KOPT-K1 (cell line): ENCODE measurements around the gene MRPS34.
A peak's percentile ranks its signal among the peaks of the same experiment; 100 is the strongest.

Experiments
- H3K27ac ChIP-seq: fragments of 200-600 bp; sonication (generic); 2 replicates; pipeline ENCODE4 v1.5.1; 2016; ENCODE audit warnings: antibody characterized with exemption, mild to moderate bottlenecking, low read depth, low read length; ENCODE audit not compliant: poor library complexity, severe bottlenecking
- H3K36me3 ChIP-seq: fragments of 200-600 bp; sonication (generic); 2 replicates; pipeline ENCODE4 v1.5.1; 2017; ENCODE audit warnings: antibody characterized with exemption, mild to moderate bottlenecking, low read length, moderate library complexity; ENCODE audit not compliant: insufficient read depth
- H3K9me3 ChIP-seq: fragments of 200-600 bp; sonication (generic); 2 replicates; pipeline ENCODE4 v1.5.1; 2017; ENCODE audit warnings: antibody characterized with exemption, low read length, mild to moderate bottlenecking; ENCODE audit not compliant: insufficient read depth, poor library complexity, severe bottlenecking

The MRPS34 gene

DNA sequence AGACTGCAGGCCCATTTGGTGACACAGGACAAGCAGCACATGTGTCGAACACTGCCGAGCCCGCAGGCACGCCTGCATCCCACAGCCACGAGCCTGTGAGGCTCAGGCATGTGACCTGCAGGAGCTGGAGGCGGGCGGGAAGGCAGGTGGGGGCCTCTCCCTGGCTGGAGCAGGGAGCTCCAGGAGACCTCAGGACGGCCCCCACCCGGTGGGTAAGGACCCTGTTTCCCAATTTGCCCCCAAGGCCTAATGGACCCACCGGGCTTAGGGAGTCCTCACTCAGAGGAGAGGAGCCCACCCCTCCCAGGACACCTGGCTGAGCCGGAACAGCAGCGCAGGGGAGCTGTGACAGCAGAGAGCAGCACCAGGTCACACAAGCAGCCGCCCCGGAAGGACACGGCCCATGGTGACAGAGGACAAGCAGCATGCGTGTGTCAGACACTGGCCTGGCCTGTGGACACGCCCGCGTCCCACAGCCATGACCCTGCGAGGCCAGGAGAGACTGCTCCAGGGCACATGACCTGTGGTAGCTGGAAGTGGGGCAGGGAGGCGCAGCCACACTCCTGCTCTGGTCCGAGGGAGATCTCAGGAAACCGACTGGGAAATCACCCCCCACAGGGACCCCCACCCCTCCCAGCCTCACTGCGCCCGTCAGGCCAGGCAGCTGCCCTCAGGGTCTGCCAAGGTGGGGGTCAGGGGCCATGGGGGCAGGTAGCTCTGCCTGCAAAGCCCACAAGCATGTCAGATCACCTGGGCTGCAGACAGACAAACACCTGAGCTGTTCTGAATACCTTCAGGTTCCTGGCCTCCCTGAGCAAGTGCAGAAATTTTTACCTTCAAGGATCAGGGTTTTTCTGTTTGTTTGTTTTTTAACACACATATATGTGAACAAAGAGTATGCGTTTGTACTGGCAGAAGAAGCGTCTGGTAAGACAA, 7.1 kb upstream of the MRPS34 start:
- H3K36me3 ChIP-seq, result peaks cover 47% of the 10 kb centered on the region; the same call in 1 of the 2 replicates

DNA sequence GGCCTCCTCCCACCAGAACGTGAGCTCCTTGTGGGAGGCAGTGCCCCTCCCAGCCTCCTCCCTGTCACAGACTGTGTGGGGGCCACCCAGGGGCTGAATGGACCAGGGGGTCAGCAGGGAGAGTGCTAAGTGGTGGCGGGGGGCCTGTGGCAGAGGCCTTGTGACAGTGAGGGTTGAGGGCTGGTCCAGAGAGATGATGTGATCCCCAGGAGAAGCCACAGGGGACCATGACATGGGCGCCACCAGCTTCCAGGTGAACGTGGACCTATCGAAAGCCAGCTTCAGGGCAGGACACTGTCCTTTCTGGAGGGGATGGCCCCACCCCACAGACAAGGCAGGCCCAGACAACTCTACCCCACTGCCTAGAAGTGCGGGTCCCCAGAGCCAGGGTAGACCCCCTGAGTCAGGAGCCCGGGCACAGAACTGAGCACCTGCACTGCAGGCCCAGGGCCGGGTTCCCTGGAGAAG, 6.3 kb upstream of the MRPS34 start:
- Histone ChIP-seq H3K36me3 (peaks cover 43% of the 10 kb centered on the region; the same call in 1 of the 2 replicates), H3K9me3 (no peaks in the 10 kb centered on the region), H3K27ac (no peak overlapping the region)

More for the DNA sequence above, 7.1 kb upstream of the MRPS34 start:
- Histone ChIP-seq H3K9me3 (no peaks in the 10 kb centered on the region), H3K27ac (no peak overlapping the region)

DNA sequence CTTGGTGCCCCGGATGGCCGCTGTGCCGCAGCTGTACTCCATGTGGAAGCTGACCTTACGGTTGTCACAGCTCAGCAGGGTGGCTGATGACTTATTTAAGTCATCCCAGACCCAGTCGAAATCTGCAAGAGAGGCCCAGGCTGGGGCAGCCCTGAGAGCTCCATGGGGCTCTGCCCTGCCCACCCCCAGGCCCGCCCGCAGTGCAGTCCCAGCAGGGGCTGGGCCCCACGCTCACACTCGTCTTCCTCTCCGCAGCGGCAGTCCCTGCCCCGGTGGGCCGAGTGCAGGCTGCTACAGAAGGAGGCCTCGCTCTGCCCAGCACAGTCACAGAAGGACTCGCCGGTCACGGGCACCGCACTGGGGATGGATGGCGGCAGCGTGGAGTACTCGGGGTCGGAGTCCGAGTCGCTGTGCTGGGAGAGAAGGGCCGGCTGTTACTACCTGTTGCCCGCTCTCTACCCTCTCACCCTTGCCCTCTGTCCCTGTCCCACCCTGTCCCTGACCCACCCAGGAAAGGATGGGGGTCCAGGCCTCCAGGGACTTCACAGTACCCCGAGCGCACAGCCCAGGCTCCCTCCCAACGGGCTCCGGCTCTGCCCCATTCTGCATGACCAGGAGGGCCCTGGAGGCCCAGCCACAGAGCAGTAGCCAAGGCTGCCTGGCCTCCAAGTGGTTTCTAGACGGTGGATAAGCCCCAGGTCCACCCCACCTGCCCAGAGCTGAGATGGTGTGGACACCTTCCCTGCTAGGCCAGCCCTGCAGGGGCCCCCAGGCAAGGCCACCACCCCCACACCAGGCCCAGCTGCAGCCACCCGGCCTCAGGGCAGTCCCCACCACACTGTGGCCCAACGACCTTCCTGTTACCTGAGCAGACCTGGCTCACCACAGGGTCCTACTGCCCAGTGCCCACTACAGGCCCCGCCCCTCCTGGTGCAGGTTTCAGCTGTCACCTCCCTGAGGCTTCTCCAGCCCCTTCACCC, 5.6 kb upstream of the MRPS34 start:
- no peak overlapping the region for H3K27ac ChIP-seq

DNA sequence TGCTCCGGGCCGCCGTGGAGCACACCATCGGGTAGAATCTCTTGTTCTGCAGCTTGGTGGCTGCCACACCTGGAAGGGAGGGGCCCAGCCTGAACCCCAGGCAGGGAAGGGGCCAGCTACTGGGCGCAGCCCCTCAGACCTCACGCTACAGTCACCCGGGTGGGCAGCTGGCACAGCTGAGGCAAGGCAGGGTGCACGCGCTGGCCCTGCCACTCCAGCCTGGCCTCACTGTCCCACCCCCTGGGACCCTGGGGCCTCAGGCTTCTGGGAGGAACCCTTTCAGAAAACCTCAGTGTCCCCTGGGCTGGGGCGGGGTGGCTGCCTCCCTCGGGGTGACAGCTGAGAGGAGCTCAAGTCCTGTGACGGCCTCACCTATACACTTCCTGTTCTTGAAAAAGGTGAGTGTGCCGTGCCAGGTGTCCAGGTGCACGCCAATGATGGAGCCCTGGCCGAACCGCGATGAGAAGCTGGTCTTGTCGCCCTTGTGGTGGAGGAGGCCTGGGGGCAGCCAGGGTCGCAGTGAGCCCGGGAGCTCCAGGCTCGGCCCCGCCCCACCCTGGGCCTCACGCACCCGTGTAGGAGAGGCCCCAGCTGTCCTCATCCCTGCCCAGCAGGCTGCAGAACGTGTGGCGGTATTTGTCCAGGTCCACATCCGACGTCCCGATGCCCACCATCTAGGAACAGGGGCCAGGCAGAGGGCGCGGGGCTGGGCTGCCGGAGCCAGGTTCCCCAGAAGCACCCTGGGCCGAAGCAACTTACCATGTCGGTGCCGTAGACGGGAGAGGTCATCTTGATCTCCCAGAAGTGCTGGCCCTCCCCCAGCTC, 4.7 kb upstream of the MRPS34 start:
- H3K9me3 ChIP-seq, result no peaks in the 10 kb centered on the region
- peaks cover 43% of the 10 kb centered on the region; the same call in 1 of the 2 replicates for H3K36me3 ChIP-seq
- H3K27ac ChIP-seq, result no peak overlapping the region

More for the DNA sequence above, 5.6 kb upstream of the MRPS34 start:
- Histone ChIP-seq H3K9me3 (no peaks in the 10 kb centered on the region), H3K36me3 (peaks cover 43% of the 10 kb centered on the region; the same call in 1 of the 2 replicates)

DNA sequence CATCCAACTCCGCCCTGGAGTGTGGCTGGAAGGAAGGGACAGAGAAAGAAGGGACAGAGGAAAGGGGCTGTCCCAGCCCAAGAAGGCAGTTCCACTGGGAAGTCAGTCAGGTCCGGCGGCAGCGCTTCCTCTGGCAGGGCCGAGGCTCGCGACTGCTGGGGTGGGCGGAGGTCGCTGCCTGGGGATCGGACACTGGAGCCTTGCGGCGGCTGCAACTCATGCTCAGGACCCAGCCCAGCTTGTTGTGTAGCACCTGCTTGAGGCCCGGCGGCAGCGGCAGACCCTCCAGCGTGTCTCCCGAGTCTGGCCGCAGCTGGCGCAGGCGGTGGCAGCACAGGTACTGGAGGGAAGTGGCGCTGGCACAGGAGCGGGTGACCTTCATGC, 4.0 kb upstream of the MRPS34 start:
- Histone ChIP-seq H3K36me3 (peaks cover 43% of the 10 kb centered on the region; the same call in 1 of the 2 replicates), H3K9me3 (no peaks in the 10 kb centered on the region), H3K27ac (no peak overlapping the region)

DNA sequence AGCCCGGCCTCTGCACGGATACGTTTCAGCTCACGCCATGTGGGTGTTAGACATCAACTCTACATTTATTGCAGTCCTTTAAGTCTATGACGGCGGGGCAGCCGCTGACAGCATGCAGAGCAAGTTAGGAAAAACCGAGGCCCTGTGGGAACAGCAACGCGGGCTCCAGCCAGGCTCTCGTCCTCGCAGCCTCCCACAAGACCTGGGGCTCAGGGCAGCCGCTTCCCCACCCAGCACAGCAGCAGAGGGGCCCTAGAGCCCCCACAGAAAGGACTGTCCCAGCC, 3.7 kb upstream of the MRPS34 start:
- peaks cover 43% of the 10 kb centered on the region; the same call in 1 of the 2 replicates for H3K36me3 ChIP-seq
- no peak overlapping the region for H3K27ac ChIP-seq
- H3K9me3 ChIP-seq, result no peaks in the 10 kb centered on the region

DNA sequence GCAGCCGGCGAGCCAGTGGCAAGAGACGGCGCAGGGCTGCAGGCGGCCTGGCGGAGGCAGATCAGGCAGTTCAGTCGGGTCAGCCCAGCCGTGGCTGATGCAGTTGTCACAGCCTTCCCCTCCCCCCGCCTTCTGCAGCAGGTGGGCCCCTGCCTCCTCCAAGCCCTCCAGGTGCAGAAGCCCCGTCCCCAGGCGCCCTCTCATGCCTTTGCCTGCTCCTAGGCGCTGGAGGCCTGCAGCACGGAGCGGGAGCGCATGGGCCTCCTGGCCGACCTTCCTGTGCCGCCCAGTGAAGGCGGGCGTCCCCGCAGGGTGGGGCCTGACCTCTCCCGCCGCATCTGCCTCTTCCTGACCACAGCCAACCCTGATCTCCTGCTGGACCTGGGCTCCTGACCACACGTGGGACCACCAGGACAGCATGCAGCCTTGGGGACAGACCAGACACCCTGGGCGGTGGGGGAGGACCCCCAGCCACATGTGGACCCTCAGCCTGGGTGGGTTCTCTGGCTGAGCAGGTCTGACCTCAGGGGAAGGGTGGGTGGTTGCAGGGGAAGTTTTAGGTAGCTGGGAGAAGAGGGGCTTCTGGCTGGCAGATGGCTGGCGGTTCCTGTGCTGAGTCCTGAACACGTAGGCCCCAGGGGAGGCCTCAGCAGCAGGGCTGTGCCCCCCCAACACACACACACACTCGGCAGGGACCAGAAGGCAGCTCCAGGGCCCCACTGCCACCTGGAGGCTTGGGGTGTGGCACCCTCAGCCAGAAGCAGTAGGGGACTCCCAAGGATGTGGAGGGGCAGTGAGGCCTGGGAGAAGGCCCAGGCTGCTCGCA, 3.1 kb upstream of the MRPS34 start:
- Histone ChIP-seq H3K36me3 (peaks cover 43% of the 10 kb centered on the region; the same call in 1 of the 2 replicates), H3K27ac (no peak overlapping the region), H3K9me3 (no peaks in the 10 kb centered on the region)

DNA sequence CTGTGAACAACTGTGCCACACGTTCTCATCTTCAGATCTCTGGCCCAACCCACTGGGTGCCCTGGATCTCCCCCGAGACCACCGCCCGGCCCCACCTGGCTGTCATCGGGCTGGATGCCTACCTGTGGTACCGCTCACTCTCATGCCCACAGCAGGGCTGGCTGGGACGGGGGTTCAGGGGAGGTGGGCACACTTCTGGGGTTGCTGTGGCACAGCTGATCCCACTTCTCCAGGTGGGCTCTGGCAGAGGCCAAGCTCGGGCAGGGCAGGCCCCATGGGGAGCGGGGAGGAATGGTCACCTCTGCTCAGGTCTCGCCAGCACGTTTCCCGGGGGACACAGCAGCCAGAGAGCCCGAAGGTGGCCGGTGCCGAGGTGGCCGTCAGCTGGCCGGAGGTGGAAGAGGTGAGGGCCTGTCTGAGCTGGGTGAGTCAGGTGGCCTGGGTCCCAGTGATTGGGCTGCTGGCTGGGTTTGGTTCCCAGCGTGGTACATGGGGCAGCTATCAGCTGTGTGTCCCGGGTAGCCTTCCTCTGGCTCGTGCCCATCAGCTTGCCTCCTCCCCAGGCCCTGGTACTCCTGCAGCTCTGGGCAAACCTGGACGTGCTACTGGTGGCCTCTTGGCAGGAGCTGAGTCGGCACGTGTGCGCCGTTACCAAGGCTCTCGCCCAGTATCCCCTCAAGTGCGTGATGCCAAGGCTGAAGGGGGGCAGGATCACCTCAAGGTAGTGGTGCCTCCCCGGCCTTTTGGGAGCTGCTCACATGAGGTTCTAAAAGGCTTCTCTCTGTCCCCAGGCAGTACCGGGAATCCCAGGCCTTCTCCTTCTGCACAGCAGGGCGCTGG, 2.3 kb upstream of the MRPS34 start:
- H3K36me3 ChIP-seq, result peaks cover 45% of the 10 kb centered on the region; the same call in 1 of the 2 replicates
- H3K9me3 ChIP-seq, result no peaks in the 10 kb centered on the region
- H3K27ac ChIP-seq, result no peak overlapping the region

DNA sequence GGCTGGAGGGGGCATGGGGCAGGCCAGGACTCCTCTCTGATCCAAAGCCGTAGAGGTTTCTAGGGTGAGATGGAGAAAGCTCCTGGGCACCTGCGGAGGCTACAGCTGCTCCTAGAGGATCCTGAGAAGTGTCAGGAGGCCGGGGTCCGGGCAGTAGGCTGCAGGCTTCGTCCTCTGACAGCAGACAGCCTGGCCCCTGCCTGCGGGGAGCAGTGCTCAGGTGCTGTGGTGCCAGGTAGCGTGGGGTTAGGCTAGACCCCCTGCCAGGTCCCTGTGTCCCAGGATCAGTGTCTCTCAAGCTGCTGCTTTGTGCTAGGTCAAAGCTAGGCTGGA, 1.5 kb upstream of the MRPS34 start:
- Histone ChIP-seq H3K9me3 (no peaks in the 10 kb centered on the region), H3K27ac (peak overlapping the region; percentile 85), H3K36me3 (peaks cover 46% of the 10 kb centered on the region; the same call in 1 of the 2 replicates)

DNA sequence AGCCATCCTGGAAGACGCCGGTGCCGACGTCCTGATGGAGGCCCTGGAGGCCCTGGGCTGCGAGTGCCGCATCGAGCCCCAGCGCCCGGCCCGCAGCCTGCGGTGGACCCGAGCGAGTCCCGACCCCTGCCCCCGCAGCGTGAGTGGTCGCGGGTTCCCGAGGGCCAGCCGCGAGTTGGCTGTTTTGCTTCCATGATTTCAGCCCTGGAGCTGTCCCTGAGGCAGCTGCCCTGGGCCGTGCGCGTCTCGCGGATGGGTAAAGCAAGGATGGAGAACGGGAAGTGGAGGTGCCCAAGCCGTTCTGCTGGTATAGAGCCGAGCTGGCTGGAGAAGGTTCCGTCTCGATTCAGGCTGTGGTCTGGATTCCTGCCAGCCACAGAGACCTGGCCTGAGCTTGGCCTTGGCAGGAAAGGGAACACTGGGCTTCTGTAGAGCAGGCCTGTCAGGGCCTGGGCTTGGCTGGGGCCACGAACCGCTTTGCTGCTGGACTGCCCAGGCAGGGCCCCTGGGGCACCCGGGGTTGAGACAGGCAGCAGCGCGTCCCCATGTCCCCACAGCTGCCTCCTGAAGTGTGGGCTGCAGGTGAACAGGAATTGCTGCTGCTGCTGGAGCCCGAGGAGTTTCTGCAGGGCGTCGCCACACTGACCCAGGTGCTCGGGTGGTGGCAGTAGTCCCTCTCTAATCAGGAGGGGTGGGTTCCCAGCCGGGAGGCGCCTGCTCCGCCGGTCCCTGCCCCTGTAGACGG, 941 bp upstream of the MRPS34 start:
- peaks cover 45% of the 10 kb centered on the region; the same call in 1 of the 2 replicates for H3K36me3 ChIP-seq
- H3K27ac ChIP-seq, result peak overlapping the region; percentile 85
- no peaks in the 10 kb centered on the region for H3K9me3 ChIP-seq

DNA sequence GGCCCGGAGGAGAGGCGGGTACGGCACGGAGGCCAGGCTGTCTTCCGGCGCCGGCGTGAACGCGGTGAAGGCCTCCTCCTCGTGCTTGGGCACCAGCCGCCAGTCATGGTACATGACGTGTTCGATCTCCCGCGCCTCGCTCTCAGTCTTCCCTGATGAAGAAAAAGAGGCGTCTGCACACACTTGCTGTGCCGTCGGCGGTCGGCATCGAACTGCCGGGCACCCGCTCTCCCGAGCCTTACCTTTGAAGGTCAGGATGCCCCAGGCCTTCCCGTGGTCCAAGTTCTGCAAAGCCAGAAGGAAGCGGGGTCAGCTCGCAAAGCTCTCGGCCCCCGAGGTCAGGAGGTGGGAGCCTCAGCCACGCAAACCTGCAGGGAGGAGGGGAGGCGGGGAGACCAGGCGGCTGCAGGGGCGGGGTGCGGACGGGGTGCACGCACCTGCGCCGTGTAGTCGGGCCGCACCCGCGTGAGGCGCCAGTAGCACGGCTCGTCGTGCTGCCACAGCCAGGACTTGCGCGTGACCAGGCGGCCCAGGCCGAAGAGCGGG, 499 bp downstream of the MRPS34 start, which contains the start of gene EME2:
Gene EME2, plus strand, starts transcription at position 449 of the 546 bp plus-strand sequence. CDS start 418 bp downstream, outside the sequence.
- Histone ChIP-seq H3K9me3 (no peaks in the 10 kb centered on the region), H3K27ac (peak within 1 kb of the TSS; percentile 85), H3K36me3 (peaks cover 52% of the 10 kb centered on the region; the same call in 1 of the 2 replicates)

DNA sequence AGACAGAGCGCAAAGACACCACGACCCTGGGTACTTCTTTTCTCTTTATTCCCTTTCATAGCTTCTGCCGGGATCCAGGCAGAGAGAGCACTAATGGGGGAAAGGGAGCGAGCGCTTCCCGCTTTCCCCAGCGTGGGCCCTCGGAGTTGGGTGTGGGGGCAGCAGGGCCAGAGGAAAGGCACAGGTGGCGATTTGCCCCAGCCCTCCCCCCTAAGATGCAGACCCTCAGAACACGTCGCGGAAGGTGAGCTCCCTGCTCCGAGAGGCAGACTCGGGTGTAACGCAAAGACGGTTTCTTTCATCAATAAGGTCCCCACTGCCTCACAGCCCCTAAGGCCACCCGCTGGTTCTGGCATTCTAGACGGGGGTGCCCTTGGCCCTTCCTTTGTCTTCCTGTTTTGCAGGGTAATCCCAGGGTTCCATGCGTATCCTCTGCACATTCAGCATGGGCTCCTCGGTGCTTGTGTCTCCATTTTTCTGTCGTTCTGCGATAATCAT, 1.0 kb downstream of the MRPS34 start:
- Histone ChIP-seq H3K27ac (peak overlapping the region; percentile 85), H3K9me3 (no peaks in the 10 kb centered on the region), H3K36me3 (peaks cover 52% of the 10 kb centered on the region; the same call in 1 of the 2 replicates)
